Activated naive CD4-positive, alpha-beta T cell treated with anti-CD3 and anti-CD28 coated beads, Interleukin-2, amount 50 U/mL, for 72 hours (primary cell): Measurements from ENCODE around the gene ARMC5. TPM values are rescaled to one million over a fixed set of nuclear protein-coding genes. Genes with fewer than 3 reads are reported as not detected.

Experiments
- total RNA-seq, 2 donors: library from RNA; stranded (reverse); gene quantifications; one replicate each; pipeline ENCODE4 v1.2.3, GENCODE V29; 2022

The ARMC5 gene
- total RNA-seq, 2 donors from 2014 or later = 8.6 to 9.2 TPM

Other genes with a start within 250 kb of the ARMC5 start
- gene TRIM72, start 245.4 kb upstream of the ARMC5 start, total RNA-seq = under 1 TPM; 0.06 to 0.09 TPM
- not detected for gene PYDC1, start 242.4 kb upstream of the ARMC5 start, total RNA-seq
- 1 to 10 TPM; 1.5 to 5.5 TPM for gene ITGAM, start 199.5 kb upstream of the ARMC5 start, total RNA-seq
- gene ITGAX, start 104.3 kb upstream of the ARMC5 start, total RNA-seq = 10 to 100 TPM in 1 of 2 donors, 1 to 10 TPM in 1; 7.3 to 19.1 TPM
- not detected for gene ITGAD, start 66.2 kb upstream of the ARMC5 start, total RNA-seq
- not detected for gene COX6A2, start 31.1 kb upstream of the ARMC5 start, total RNA-seq
- under 1 TPM; 0.12 to 0.18 TPM for gene ZNF843, start 16.7 kb upstream of the ARMC5 start, total RNA-seq
- gene TGFB1I1, start 12.7 kb downstream of the ARMC5 start, total RNA-seq = 1 to 10 TPM in 1 of 2 donors, under 1 TPM in 1; 0.73 to 4.0 TPM
- gene SLC5A2, start 23.6 kb downstream of the ARMC5 start, total RNA-seq = under 1 TPM; 0.31 to 0.91 TPM
- 10 to 100 TPM; 22.8 to 35.6 TPM for gene RUSF1, start 48.9 kb downstream of the ARMC5 start, total RNA-seq
- gene AHSP, start 68.4 kb downstream of the ARMC5 start, total RNA-seq = not detected